ENCODE data around the gene RBKS. TPM values are rescaled to one million over a fixed set of nuclear protein-coding genes. Genes with fewer than 3 reads are reported as not detected.
A peak's percentile ranks its signal among the peaks of the same experiment; 100 is the strongest.

RBKS gene
- total and polyA plus RNA-seq, 2 of the 13 experiments (the other 11 are each of a cell fraction or from before 2014, with no cell fraction given) = 7.7 to 8.3 TPM

GRCh38 chr2:27811768-27812167, 78.4 kb downstream of the RBKS start:
- CTCF ChIA-PET (ENCODE audit: low intra/inter-chr PET ratio, low total read pairs) = no interaction called here
- 100% methylated on average over 1 of the region's 1 CpG for WGBS (ENCODE audit: low lambda C conversion rate)
- TF ChIP-seq JUNB (CRISPR knock-in tag; IDR thresholded peaks at IDR 0.05; ENCODE audit: borderline replicate concordance) (no peak), ZNF326 (CRISPR knock-in tag; IDR thresholded peaks at IDR 0.05; ENCODE audit: borderline replicate concordance) (no peak), SIX1 (CRISPR knock-in tag; IDR thresholded peaks at IDR 0.05; ENCODE audit: borderline replicate concordance) (peak; percentile 18; the same call in 1 of the 2 replicates)
- H3K4me1 ChIP-seq (ENCODE audit: insufficient read depth, low read length) = peaks cover 15% of the 10 kb centered on the region
- FAIRE-seq (no peak), DNase-seq (ENCODE audit: low spot score) (no peak), ATAC-seq (no peak)
- H2AFZ ChIP-seq (ENCODE audit: low read length) = no peak overlapping the region
- POLR2A ChIA-PET = no interaction called here
- intact Hi-C loops (cut with micrococcal nuclease; ENCODE audit: unreplicated experiment) = no loop called here
- H3K27ac ChIP-seq (ENCODE audit: extremely low read length, insufficient read depth, low read length) = no peak overlapping the region
- no peaks in the 10 kb centered on the region for H3K9me3 ChIP-seq (ENCODE audit: low read length)
- H3K36me3 ChIP-seq (replicated peaks in 1 of 2; ENCODE audit: control insufficient read depth in 1 of 2, insufficient read depth in 2 of 2, low read length in 2 of 2) = no peaks in the 10 kb centered on the region
- no peaks in the 10 kb centered on the region for H3K79me2 ChIP-seq (ENCODE audit: insufficient read depth, low read length)
- H3K4me3 ChIP-seq (replicated peaks in 1 of 3; ENCODE audit: insufficient read depth in 1 of 3, low read depth in 2 of 3, low read length in 3 of 3) = no peak overlapping the region
- H3K4me2 ChIP-seq (ENCODE audit: low read depth, low read length) = no peak overlapping the region
- BruUV-seq (replicated peaks) = no TSS peak
- H3K27me3 ChIP-seq (ENCODE audit: control insufficient read depth in 1 of 2, insufficient read depth in 2 of 2, low read length in 2 of 2) = no peaks in the 10 kb centered on the region
- H4K20me1 ChIP-seq (ENCODE audit: insufficient read depth, low read length) = no peaks in the 10 kb centered on the region
- in situ Hi-C loops (cut with HindIII; ENCODE audit: extremely low pct_ligation_motif_present, low pct_unique_long_range_greater_than_20kb) = no loop called here
- no peak overlapping the region for H3K9ac ChIP-seq (ENCODE audit: insufficient read depth, low read depth, low read length)

- Histone ChIP-seq H3K4me3 (replicated peaks in 1 of 3; ENCODE audit: insufficient read depth in 1 of 3, low read depth in 2 of 3, low read length in 3 of 3) (no peak overlapping the region), H4K20me1 (ENCODE audit: insufficient read depth, low read length) (no peaks in the 10 kb centered on the region), H3K9me3 (ENCODE audit: low read length) (no peaks in the 10 kb centered on the region), H3K4me2 (ENCODE audit: low read depth, low read length) (no peak overlapping the region), H3K9ac (ENCODE audit: insufficient read depth, low read depth, low read length) (no peak overlapping the region), H3K79me2 (ENCODE audit: insufficient read depth, low read length) (no peaks in the 10 kb centered on the region), H3K27ac (ENCODE audit: extremely low read length, insufficient read depth, low read length) (no peak overlapping the region), H3K27me3 (ENCODE audit: control insufficient read depth in 1 of 2, insufficient read depth in 2 of 2, low read length in 2 of 2) (no peaks in the 10 kb centered on the region), H2AFZ (ENCODE audit: low read length) (no peak overlapping the region), H3K4me1 (ENCODE audit: insufficient read depth, low read length) (peaks cover 15% of the 10 kb centered on the region), H3K36me3 (replicated peaks in 1 of 2; ENCODE audit: control insufficient read depth in 1 of 2, insufficient read depth in 2 of 2, low read length in 2 of 2) (no peaks in the 10 kb centered on the region)
- FAIRE-seq (no peak), DNase-seq (ENCODE audit: low spot score) (no peak), ATAC-seq (no peak)
- 94% methylated on average over 3 of the region's 3 CpGs for WGBS (ENCODE audit: low lambda C conversion rate)
- ChIA-PET POLR2A (interaction anchor here (1.0 kb wide), 1 partner anchor 80 kb away, joined by 3 read pairs; the partner anchor contains the start of genes BABAM2 and RBKS), CTCF (ENCODE audit: low intra/inter-chr PET ratio, low total read pairs) (no interaction called here)
- in situ Hi-C loops (cut with HindIII; ENCODE audit: extremely low pct_ligation_motif_present, low pct_unique_long_range_greater_than_20kb) (no loop called here), intact Hi-C loops (cut with micrococcal nuclease; ENCODE audit: unreplicated experiment) (no loop called here)
- no TSS peak for BruUV-seq (replicated peaks)
- TF ChIP-seq ZNF574 (CRISPR knock-in tag; IDR thresholded peaks at IDR 0.05) (no peak), PHB2 (IDR thresholded peaks at IDR 0.05; ENCODE audit: partially characterized antibody) (no peak), GMEB1 (CRISPR knock-in tag; IDR thresholded peaks at IDR 0.05; ENCODE audit: borderline replicate concordance) (no peak), TEAD2 (CRISPR knock-in tag; IDR thresholded peaks at IDR 0.05) (no peak), ZBTB21 (CRISPR knock-in tag; IDR thresholded peaks at IDR 0.05) (no peak), HOXA9 (CRISPR knock-in tag; IDR thresholded peaks at IDR 0.05; ENCODE audit: borderline replicate concordance) (no peak), ZNF569 (CRISPR knock-in tag; IDR thresholded peaks at IDR 0.05; ENCODE audit: borderline replicate concordance) (no peak), NR2F1 (CRISPR knock-in tag; IDR thresholded peaks at IDR 0.05) (no peak), SPEN (CRISPR knock-in tag; IDR thresholded peaks at IDR 0.05; ENCODE audit: low read depth) (no peak), ZBTB7A (CRISPR knock-in tag; IDR thresholded peaks at IDR 0.05) (no peak), ZFP36 (IDR thresholded peaks at IDR 0.05; ENCODE audit: borderline replicate concordance, low read depth, low read length, partially characterized antibody) (no peak), ZNF580 (CRISPR knock-in tag; IDR thresholded peaks at IDR 0.05; ENCODE audit: borderline replicate concordance, low read depth) (no peak)
These were observed 79.7 kb downstream of the RBKS start for GRCh38 chr2:27810455-27810854.

All from HepG2 (cell line).